SK-N-SH treated with all-trans-retinoic acid at 6 μM for 48 hours (cell line): Measurements from ENCODE around the gene DNAI4.

Experiments used
- ATAC-seq: fragments of 200-7000 bp; cut with Tn5 transposase; 3 replicates; pipeline ENCODE4 v1.9.1; 2020; ENCODE audit warnings: mild to moderate bottlenecking, moderate library complexity
- BACH2 ChIP-seq: fragments of 250-450 bp; sonication (Bioruptor Pico); IDR thresholded peaks from 2 replicates; pipeline ENCODE4 v1.9.0; 2021; ENCODE audit warnings: mild to moderate bottlenecking, borderline replicate concordance
- CSDC2 ChIP-seq: fragments of 250-450 bp; sonication (Bioruptor Pico); IDR thresholded peaks from 2 replicates; pipeline ENCODE4 v1.5.0; 2020; ENCODE audit warnings: mild to moderate bottlenecking, moderate library complexity
- ESRRG ChIP-seq: fragments of 250-450 bp; sonication (Bioruptor Pico); IDR thresholded peaks from 2 replicates; pipeline ENCODE4 v1.6.1; 2021; ENCODE audit warnings: mild to moderate bottlenecking
- GLIS3 ChIP-seq: fragments of 250-450 bp; sonication (Bioruptor Pico); IDR thresholded peaks from 2 replicates; pipeline ENCODE4 v1.5.0; 2020; ENCODE audit warnings: mild to moderate bottlenecking, moderate library complexity
- ISL1 ChIP-seq: fragments of 250-450 bp; sonication (Bioruptor Pico); IDR thresholded peaks from 2 replicates; pipeline ENCODE4 v2.1.2; 2022; ENCODE audit warnings: mild to moderate bottlenecking, moderate library complexity
- OSR1 ChIP-seq: fragments of 250-450 bp; sonication (Bioruptor Pico); IDR thresholded peaks from 2 replicates; pipeline ENCODE4 v1.8.0; 2022; ENCODE audit warnings: moderate library complexity, mild to moderate bottlenecking, inconsistent platforms
- POU6F1 ChIP-seq: fragments of 250-450 bp; sonication (Bioruptor Pico); IDR thresholded peaks from 2 replicates; pipeline ENCODE4 v1.8.0; 2021; ENCODE audit warnings: low read depth, mild to moderate bottlenecking, moderate library complexity, borderline replicate concordance
- RARB ChIP-seq: fragments of 250-450 bp; sonication (Bioruptor Pico); IDR thresholded peaks from 2 replicates; pipeline ENCODE4 v1.8.0; 2021; ENCODE audit warnings: mild to moderate bottlenecking, moderate library complexity
- SNAI2 ChIP-seq: fragments of 250-450 bp; sonication (Bioruptor Pico); IDR thresholded peaks from 2 replicates; pipeline ENCODE4 v1.5.0; 2020; ENCODE audit warnings: mild to moderate bottlenecking, moderate library complexity
- TCF4 ChIP-seq: fragments of 250-450 bp; sonication (Bioruptor Pico); IDR thresholded peaks from 2 replicates; pipeline ENCODE4 v1.8.0; 2021; ENCODE audit warnings: mild to moderate bottlenecking, moderate library complexity, borderline replicate concordance
- TOX ChIP-seq: fragments of 250-450 bp; sonication (Bioruptor Pico); IDR thresholded peaks from 2 replicates; pipeline ENCODE4 v1.8.0; 2021; ENCODE audit warnings: mild to moderate bottlenecking, moderate library complexity, borderline replicate concordance
- TSHZ2 ChIP-seq: fragments of 250-450 bp; sonication (Bioruptor Pico); IDR thresholded peaks from 2 replicates; pipeline ENCODE4 v1.5.0; 2020; ENCODE audit warnings: mild to moderate bottlenecking, moderate library complexity
- ZC3H10 ChIP-seq: fragments of 250-450 bp; sonication (Bioruptor Pico); IDR thresholded peaks from 2 replicates; pipeline ENCODE4 v1.5.1; 2021; ENCODE audit warnings: mild to moderate bottlenecking, moderate library complexity
- ZFP3 ChIP-seq: fragments of 250-450 bp; sonication (Bioruptor Pico); IDR thresholded peaks from 2 replicates; pipeline ENCODE4 v1.5.0; 2020; ENCODE audit warnings: mild to moderate bottlenecking, moderate library complexity
- ZFP30 ChIP-seq: fragments of 450-650 bp; formaldehyde crosslinking; IDR thresholded peaks from 2 replicates; pipeline ENCODE4 v1.5.0; 2022; ENCODE audit warnings: mild to moderate bottlenecking, moderate library complexity
- ZNF565 ChIP-seq: fragments of 450-650 bp; formaldehyde crosslinking; conservative IDR thresholded peaks from 2 replicates; pipeline ENCODE4 v1.5.0; 2020; ENCODE audit warnings: low read depth, mild to moderate bottlenecking, moderate library complexity
- ZNF70 ChIP-seq: fragments of 450-650 bp; formaldehyde crosslinking; IDR thresholded peaks from 2 replicates; pipeline ENCODE4 v1.5.0; 2020; ENCODE audit warnings: mild to moderate bottlenecking, moderate library complexity
- ZNF8 ChIP-seq: fragments of 450-650 bp; formaldehyde crosslinking; IDR thresholded peaks from 2 replicates; pipeline ENCODE4 v1.5.0; 2020; ENCODE audit warnings: mild to moderate bottlenecking, moderate library complexity
- TF ChIP-seq, protein P1 (sequence below): fragments of 250-450 bp; sonication (Bioruptor Pico); IDR thresholded peaks from 2 replicates; pipeline ENCODE4 v1.8.0; 2020; ENCODE audit warnings: mild to moderate bottlenecking, moderate library complexity, borderline replicate concordance
- TF ChIP-seq, protein P2 (sequence below): fragments of 250-450 bp; sonication (Bioruptor Pico); IDR thresholded peaks from 2 replicates; pipeline ENCODE4 v1.5.1; 2020; ENCODE audit warnings: low read depth, mild to moderate bottlenecking, moderate library complexity
- TF ChIP-seq, protein P3 (sequence below): fragments of 250-450 bp; sonication (Bioruptor Pico); IDR thresholded peaks from 2 replicates; pipeline ENCODE4 v1.5.1; 2021; ENCODE audit warnings: mild to moderate bottlenecking, moderate library complexity

DNAI4 gene

GRCh38 chr1:66840929-66841328, 83.7 kb downstream of the DNAI4 start:
- ATAC-seq: no peak
- no peak for TF ChIP-seq ZFP30 (CRISPR knock-in tag)
- no peak for TF ChIP-seq ESRRG (CRISPR knock-in tag)
- TF ChIP-seq BACH2 (CRISPR knock-in tag): no peak
- TF ChIP-seq, protein P1, sequence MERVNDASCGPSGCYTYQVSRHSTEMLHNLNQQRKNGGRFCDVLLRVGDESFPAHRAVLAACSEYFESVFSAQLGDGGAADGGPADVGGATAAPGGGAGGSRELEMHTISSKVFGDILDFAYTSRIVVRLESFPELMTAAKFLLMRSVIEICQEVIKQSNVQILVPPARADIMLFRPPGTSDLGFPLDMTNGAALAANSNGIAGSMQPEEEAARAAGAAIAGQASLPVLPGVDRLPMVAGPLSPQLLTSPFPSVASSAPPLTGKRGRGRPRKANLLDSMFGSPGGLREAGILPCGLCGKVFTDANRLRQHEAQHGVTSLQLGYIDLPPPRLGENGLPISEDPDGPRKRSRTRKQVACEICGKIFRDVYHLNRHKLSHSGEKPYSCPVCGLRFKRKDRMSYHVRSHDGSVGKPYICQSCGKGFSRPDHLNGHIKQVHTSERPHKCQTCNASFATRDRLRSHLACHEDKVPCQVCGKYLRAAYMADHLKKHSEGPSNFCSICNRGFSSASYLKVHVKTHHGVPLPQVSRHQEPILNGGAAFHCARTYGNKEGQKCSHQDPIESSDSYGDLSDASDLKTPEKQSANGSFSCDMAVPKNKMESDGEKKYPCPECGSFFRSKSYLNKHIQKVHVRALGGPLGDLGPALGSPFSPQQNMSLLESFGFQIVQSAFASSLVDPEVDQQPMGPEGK (CRISPR knock-in tag): no peak
- TF ChIP-seq ZNF70 (CRISPR knock-in tag): no peak
- no peak for TF ChIP-seq RARB (CRISPR knock-in tag)
- TF ChIP-seq CSDC2 (CRISPR knock-in tag): no peak
- no peak for TF ChIP-seq TSHZ2 (CRISPR knock-in tag)
- TF ChIP-seq POU6F1: no peak
- TF ChIP-seq ZFP3 (CRISPR knock-in tag): no peak
- no peak for TF ChIP-seq TOX (CRISPR knock-in tag)
- no peak for TF ChIP-seq OSR1
- TF ChIP-seq ZC3H10: no peak
- TF ChIP-seq SNAI2 (CRISPR knock-in tag): no peak
- TF ChIP-seq TCF4 (CRISPR knock-in tag): no peak
- TF ChIP-seq, protein P2, sequence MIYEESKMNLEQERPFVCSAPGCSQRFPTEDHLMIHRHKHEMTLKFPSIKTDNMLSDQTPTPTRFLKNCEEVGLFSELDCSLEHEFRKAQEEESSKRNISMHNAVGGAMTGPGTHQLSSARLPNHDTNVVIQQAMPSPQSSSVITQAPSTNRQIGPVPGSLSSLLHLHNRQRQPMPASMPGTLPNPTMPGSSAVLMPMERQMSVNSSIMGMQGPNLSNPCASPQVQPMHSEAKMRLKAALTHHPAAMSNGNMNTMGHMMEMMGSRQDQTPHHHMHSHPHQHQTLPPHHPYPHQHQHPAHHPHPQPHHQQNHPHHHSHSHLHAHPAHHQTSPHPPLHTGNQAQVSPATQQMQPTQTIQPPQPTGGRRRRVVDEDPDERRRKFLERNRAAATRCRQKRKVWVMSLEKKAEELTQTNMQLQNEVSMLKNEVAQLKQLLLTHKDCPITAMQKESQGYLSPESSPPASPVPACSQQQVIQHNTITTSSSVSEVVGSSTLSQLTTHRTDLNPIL: no peak

GRCh38 chr1:66834926-66835325, 89.7 kb downstream of the DNAI4 start:
- TF ChIP-seq ZNF565 (CRISPR knock-in tag) (no peak), ZC3H10 (no peak), TSHZ2 (CRISPR knock-in tag) (no peak), ZNF8 (CRISPR knock-in tag) (no peak), TCF4 (CRISPR knock-in tag) (no peak), ZNF70 (CRISPR knock-in tag) (no peak), ZFP30 (CRISPR knock-in tag) (no peak), POU6F1 (no peak), BACH2 (CRISPR knock-in tag) (no peak), RARB (CRISPR knock-in tag) (no peak), CSDC2 (CRISPR knock-in tag) (no peak), ESRRG (CRISPR knock-in tag) (no peak), ISL1 (CRISPR knock-in tag) (no peak), ZFP3 (CRISPR knock-in tag) (no peak), GLIS3 (CRISPR knock-in tag) (no peak), SNAI2 (CRISPR knock-in tag) (no peak), OSR1 (no peak)
- TF ChIP-seq, protein P3, sequence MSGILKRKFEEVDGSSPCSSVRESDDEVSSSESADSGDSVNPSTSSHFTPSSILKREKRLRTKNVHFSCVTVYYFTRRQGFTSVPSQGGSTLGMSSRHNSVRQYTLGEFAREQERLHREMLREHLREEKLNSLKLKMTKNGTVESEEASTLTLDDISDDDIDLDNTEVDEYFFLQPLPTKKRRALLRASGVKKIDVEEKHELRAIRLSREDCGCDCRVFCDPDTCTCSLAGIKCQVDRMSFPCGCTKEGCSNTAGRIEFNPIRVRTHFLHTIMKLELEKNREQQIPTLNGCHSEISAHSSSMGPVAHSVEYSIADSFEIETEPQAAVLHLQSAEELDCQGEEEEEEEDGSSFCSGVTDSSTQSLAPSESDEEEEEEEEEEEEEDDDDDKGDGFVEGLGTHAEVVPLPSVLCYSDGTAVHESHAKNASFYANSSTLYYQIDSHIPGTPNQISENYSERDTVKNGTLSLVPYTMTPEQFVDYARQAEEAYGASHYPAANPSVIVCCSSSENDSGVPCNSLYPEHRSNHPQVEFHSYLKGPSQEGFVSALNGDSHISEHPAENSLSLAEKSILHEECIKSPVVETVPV: no peak
- TF ChIP-seq, protein P1 (CRISPR knock-in tag): no peak
- TF ChIP-seq, protein P2: no peak
- TF ChIP-seq, all 23 proteins: peak for 0
- ATAC-seq: no peak
